Memory B cell (primary cell): ENCODE results near the gene CD9.

Experiments used
- ATAC-seq: fragments of 150-1000 bp; cut with Tn5 transposase; 2 replicates; pipeline ENCODE4 v1.10.0; 2021; ENCODE audit warnings: low read depth, mild to moderate bottlenecking, moderate library complexity
- DNase-seq, 2 donors: peaks; one replicate each; pipeline ENCODE4 v3.0.0; 2022; ENCODE audit warnings: low spot score in 2 of 2
- H3K27ac Mint-ChIP-seq: one replicate; pipeline ENCODE4 v1.8.0; 2022; ENCODE audit warnings: mild to moderate bottlenecking, moderate library complexity, mixed read lengths
- H3K27me3 Mint-ChIP-seq: one replicate; pipeline ENCODE4 v1.8.0; 2022; ENCODE audit warnings: mixed read lengths
- H3K36me3 Mint-ChIP-seq: one replicate; pipeline ENCODE4 v1.8.0; 2022; ENCODE audit warnings: mild to moderate bottlenecking, mixed read lengths
- H3K4me1 Mint-ChIP-seq: one replicate; pipeline ENCODE4 v1.8.0; 2022; ENCODE audit warnings: mixed read lengths
- H3K4me3 Mint-ChIP-seq: one replicate; pipeline ENCODE4 v1.8.0; 2022; ENCODE audit warnings: mild to moderate bottlenecking, moderate library complexity, mixed read lengths
- H3K9me3 Mint-ChIP-seq: one replicate; pipeline ENCODE4 v1.8.0; 2022; ENCODE audit warnings: mixed read lengths

The CD9 gene

GRCh38 chr12:6226679-6227051 is 26.5 kb downstream of the CD9 start:
- ATAC-seq (no peak), DNase-seq (no peak)
- Mint-ChIP-seq H3K4me1 (peaks cover 22% of the 10 kb centered on the region), H3K27me3 (no peaks in the 10 kb centered on the region), H3K9me3 (no peaks in the 10 kb centered on the region), H3K27ac (no peak overlapping the region), H3K4me3 (no peak overlapping the region), H3K36me3 (peaks cover 1% of the 10 kb centered on the region)

- Mint-ChIP-seq H3K27ac (no peak overlapping the region), H3K9me3 (no peaks in the 10 kb centered on the region), H3K27me3 (no peaks in the 10 kb centered on the region), H3K4me3 (no peak overlapping the region), H3K4me1 (peaks cover 21% of the 10 kb centered on the region), H3K36me3 (peaks cover 8% of the 10 kb centered on the region)
- no peak for DNase-seq
- ATAC-seq = no peak
These were observed 28.5 kb downstream of the CD9 start for GRCh38 chr12:6228535-6229223.

GRCh38 chr12:6229224-6230218 is 29.3 kb downstream of the CD9 start:
- no peak overlapping the region for H3K4me3 Mint-ChIP-seq
- H3K36me3 Mint-ChIP-seq = peaks cover 10% of the 10 kb centered on the region
- DNase-seq (no peak), ATAC-seq (no peak)
- no peaks in the 10 kb centered on the region for H3K27me3 Mint-ChIP-seq
- no peaks in the 10 kb centered on the region for H3K9me3 Mint-ChIP-seq
- H3K4me1 Mint-ChIP-seq = peaks cover 19% of the 10 kb centered on the region
- H3K27ac Mint-ChIP-seq = no peak overlapping the region

GRCh38 chr12:6230321-6231110 is 30.3 kb downstream of the CD9 start:
- H3K36me3 Mint-ChIP-seq = peaks cover 15% of the 10 kb centered on the region
- DNase-seq = peak; percentile 25 to 58
- H3K4me1 Mint-ChIP-seq = peaks cover 12% of the 10 kb centered on the region
- H3K9me3 Mint-ChIP-seq = no peaks in the 10 kb centered on the region
- no peaks in the 10 kb centered on the region for H3K27me3 Mint-ChIP-seq
- ATAC-seq = peak; percentile 99
- H3K27ac Mint-ChIP-seq = peak overlapping the region; percentile 83
- peak overlapping the region; percentile 67 for H3K4me3 Mint-ChIP-seq

- H3K9me3 Mint-ChIP-seq = no peaks in the 10 kb centered on the region
- ATAC-seq (no peak), DNase-seq (no peak)
- no peaks in the 10 kb centered on the region for H3K27me3 Mint-ChIP-seq
- H3K4me3 Mint-ChIP-seq = no peak overlapping the region
- peaks cover 17% of the 10 kb centered on the region for H3K36me3 Mint-ChIP-seq
- peaks cover 12% of the 10 kb centered on the region for H3K4me1 Mint-ChIP-seq
- peak overlapping the region; percentile 83 for H3K27ac Mint-ChIP-seq
These were observed 31.4 kb downstream of the CD9 start for GRCh38 chr12:6231359-6232268.

GRCh38 chr12:6233121-6233971 is 33.1 kb downstream of the CD9 start:
- Mint-ChIP-seq H3K4me3 (no peak overlapping the region), H3K27ac (peak overlapping the region; percentile 42), H3K27me3 (no peaks in the 10 kb centered on the region), H3K4me1 (peaks cover 12% of the 10 kb centered on the region), H3K9me3 (no peaks in the 10 kb centered on the region), H3K36me3 (peaks cover 20% of the 10 kb centered on the region)
- DNase-seq (no peak), ATAC-seq (no peak)

GRCh38 chr12:6234214-6234613 is 34.0 kb downstream of the CD9 start:
- H3K27me3 Mint-ChIP-seq = no peaks in the 10 kb centered on the region
- H3K36me3 Mint-ChIP-seq = peaks cover 20% of the 10 kb centered on the region

GRCh38 chr12:6234906-6235305 is 34.7 kb downstream of the CD9 start:
- no peaks in the 10 kb centered on the region for H3K9me3 Mint-ChIP-seq

More at GRCh38 chr12:6234214-6234613, 34.0 kb downstream of the CD9 start:
- DNase-seq = no peak
- no peak overlapping the region for H3K27ac Mint-ChIP-seq
- no peaks in the 10 kb centered on the region for H3K9me3 Mint-ChIP-seq
- H3K4me3 Mint-ChIP-seq = no peak overlapping the region
- peaks cover 12% of the 10 kb centered on the region for H3K4me1 Mint-ChIP-seq
- ATAC-seq = no peak

GRCh38 chr12:6235499-6235898 is 35.3 kb downstream of the CD9 start:
- H3K36me3 Mint-ChIP-seq = peaks cover 20% of the 10 kb centered on the region
- DNase-seq (no peak), ATAC-seq (no peak)
- H3K27ac Mint-ChIP-seq = no peak overlapping the region
- H3K4me1 Mint-ChIP-seq = peaks cover 10% of the 10 kb centered on the region
- H3K27me3 Mint-ChIP-seq = no peaks in the 10 kb centered on the region
- H3K9me3 Mint-ChIP-seq = no peaks in the 10 kb centered on the region
- no peak overlapping the region for H3K4me3 Mint-ChIP-seq

More at GRCh38 chr12:6234906-6235305, 34.7 kb downstream of the CD9 start:
- Mint-ChIP-seq H3K27me3 (no peaks in the 10 kb centered on the region), H3K36me3 (peaks cover 20% of the 10 kb centered on the region), H3K27ac (no peak overlapping the region), H3K4me1 (peaks cover 12% of the 10 kb centered on the region), H3K4me3 (no peak overlapping the region)
- ATAC-seq (no peak), DNase-seq (no peak)

- Mint-ChIP-seq H3K4me3 (no peak overlapping the region), H3K4me1 (peaks cover 4% of the 10 kb centered on the region), H3K9me3 (no peaks in the 10 kb centered on the region), H3K27ac (no peak overlapping the region), H3K27me3 (no peaks in the 10 kb centered on the region), H3K36me3 (peaks cover 20% of the 10 kb centered on the region)
- no peak for ATAC-seq
- no peak for DNase-seq
These were observed 35.9 kb downstream of the CD9 start for GRCh38 chr12:6235906-6236640.

- peaks cover 20% of the 10 kb centered on the region for H3K36me3 Mint-ChIP-seq
- no peak overlapping the region for H3K27ac Mint-ChIP-seq
- H3K27me3 Mint-ChIP-seq = no peaks in the 10 kb centered on the region
- no peaks in the 10 kb centered on the region for H3K9me3 Mint-ChIP-seq
- no peak overlapping the region for H3K4me3 Mint-ChIP-seq
- no peak for DNase-seq
- no peak for ATAC-seq
- peaks cover 3% of the 10 kb centered on the region for H3K4me1 Mint-ChIP-seq
These were observed 36.4 kb downstream of the CD9 start for GRCh38 chr12:6236641-6236940.

- DNase-seq (no peak), ATAC-seq (no peak)
- Mint-ChIP-seq H3K27ac (no peak overlapping the region), H3K4me3 (no peak overlapping the region), H3K4me1 (no peaks in the 10 kb centered on the region), H3K36me3 (peaks cover 17% of the 10 kb centered on the region), H3K9me3 (no peaks in the 10 kb centered on the region), H3K27me3 (no peaks in the 10 kb centered on the region)
These were observed 37.6 kb downstream of the CD9 start for GRCh38 chr12:6237830-6238229.
